ENCODE data around the gene WASHC2C. TPM values are rescaled to one million over a fixed set of nuclear protein-coding genes. Genes with fewer than 3 reads are reported as not detected.
"Not testable (repeated sequence)": the region's sequence is repeated elsewhere in the genome, so short reads cannot be mapped to it uniquely, and the experiment has no call there.

WASHC2C gene
- total RNA-seq, 2 donors from 2014 or later = 34.6 to 46.2 TPM

DNA sequence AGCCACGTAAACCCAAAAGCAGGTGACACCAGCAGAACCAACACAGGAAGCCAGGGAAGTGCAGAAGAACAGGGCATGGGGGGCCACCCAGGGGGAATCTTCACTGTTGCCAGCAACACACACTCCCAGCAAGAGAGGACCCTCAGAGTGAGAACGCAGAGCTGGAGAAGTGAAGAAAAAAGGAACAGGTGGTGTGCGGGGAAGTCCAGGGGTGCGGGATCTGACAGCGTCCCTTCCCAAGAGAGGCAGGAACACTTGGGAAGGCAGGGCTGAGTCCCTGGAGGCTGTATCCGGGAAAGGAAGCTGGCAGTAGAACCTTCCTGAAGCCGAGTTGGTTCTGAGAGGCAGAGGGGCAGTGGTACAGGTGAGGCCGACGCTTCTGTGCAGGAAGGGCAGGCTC is 92.5 kb downstream of the WASHC2C start:
- ATAC-seq (no peak), DNase-seq (no peak)
- intact Hi-C loops (cut with DNase I) = no loop called here

DNA sequence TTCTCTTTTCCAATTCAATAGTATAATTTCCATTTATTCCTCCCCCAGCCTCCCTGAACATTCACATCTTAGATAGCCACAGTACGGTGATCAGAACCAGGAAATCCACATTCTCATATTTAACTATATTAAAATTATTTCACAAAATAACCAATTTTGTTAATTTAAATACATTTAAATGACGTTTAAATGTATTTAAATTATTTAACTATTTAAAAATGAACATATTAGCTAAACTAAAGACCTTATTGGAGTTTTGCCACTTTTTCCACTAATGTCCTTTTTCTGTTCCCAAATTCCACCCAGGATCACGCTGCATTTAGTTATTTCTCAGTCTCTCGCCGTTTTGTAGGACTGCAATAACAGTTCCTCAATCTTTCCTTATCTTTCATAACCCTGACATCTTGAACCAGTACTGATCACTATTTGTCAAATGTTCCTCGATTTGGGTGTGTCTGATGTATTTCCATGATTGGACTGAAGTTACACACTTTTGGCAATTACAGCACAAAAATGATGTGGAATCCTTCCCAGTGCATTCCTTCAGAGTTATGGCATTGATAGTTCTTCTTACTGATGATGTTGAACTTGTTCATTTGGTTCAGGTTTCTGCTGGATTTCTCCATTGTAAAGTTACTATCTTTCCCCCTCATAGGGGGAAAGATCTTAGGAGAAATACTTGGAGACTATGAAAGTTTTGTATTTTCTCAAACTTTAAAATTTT is 93.2 kb downstream of the WASHC2C start:
- intact Hi-C loops (cut with DNase I); DNase-seq; ATAC-seq: not testable (repeated sequence)

DNA sequence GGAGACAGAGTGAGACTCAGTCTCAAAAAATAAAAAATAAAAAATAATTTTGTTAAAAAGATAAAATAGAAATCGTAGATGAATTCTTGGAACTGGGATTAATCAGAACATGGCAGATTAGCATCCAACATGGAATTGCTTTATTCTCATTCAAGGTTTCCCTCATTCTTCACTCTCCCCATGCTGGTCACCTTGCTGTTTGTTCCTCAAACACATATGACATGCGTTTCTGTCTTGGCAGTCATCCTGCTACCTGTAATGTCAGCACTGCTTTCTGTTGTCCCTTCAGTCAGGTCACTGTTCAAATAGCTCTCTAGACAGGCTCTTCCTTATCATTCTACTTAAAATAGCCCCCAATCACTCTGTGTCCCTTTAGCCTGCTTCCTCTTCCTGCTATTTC is 95.9 kb downstream of the WASHC2C start:
- ATAC-seq; DNase-seq; intact Hi-C loops (cut with DNase I): not testable (repeated sequence)

Other genes starting within 250 kb of the WASHC2C start
- 10 to 100 TPM; 14.0 to 15.0 TPM for gene ZFAND4, start 54.5 kb upstream of the WASHC2C start, total RNA-seq
- 1 to 10 TPM; 7.7 to 9.2 TPM for gene AGAP4, start 120.2 kb downstream of the WASHC2C start, total RNA-seq
- gene TIMM23, start 245.2 kb downstream of the WASHC2C start, total RNA-seq = 10 to 100 TPM; 59.2 to 80.5 TPM